Mesenchymal stem cell (in vitro differentiated cells and primary cell): Measurements from ENCODE around the gene SNAPC4.

Source experiments
- DNase-seq: peaks from one replicate; pipeline ENCODE4 v3.0.0-alpha.2; 2013
- H2AFZ ChIP-seq: one replicate; pipeline ENCODE4 v1.6.1; 2013; ENCODE audit warnings: low read depth, mild to moderate bottlenecking, control low read depth, inconsistent platforms, low read length, moderate library complexity
- H2AK5ac ChIP-seq: 2 replicates; pipeline ENCODE4 v1.6.1; 2013; ENCODE audit warnings: low read length, moderate library complexity, mild to moderate bottlenecking, inconsistent platforms; ENCODE audit not compliant: severe bottlenecking
- H2BK120ac ChIP-seq: one replicate; pipeline ENCODE4 v1.6.1; 2013; ENCODE audit warnings: low read depth, mild to moderate bottlenecking, inconsistent platforms, low read length, moderate library complexity
- H2BK12ac ChIP-seq, 2 experiments: one replicate each; pipeline ENCODE4 v1.6.1; 2013; ENCODE audit warnings: inconsistent platforms in 2 of 2, low read length in 2 of 2, mild to moderate bottlenecking in 2 of 2, moderate library complexity in 2 of 2, control low read depth in 1 of 2
- H2BK15ac ChIP-seq: one replicate; pipeline ENCODE4 v1.6.1; 2013; ENCODE audit warnings: mild to moderate bottlenecking, low read depth, inconsistent platforms; ENCODE audit not compliant: poor library complexity, severe bottlenecking
- H2BK5ac ChIP-seq: 2 replicates; pipeline ENCODE4 v1.6.1; 2013; ENCODE audit warnings: low read depth, mild to moderate bottlenecking, low read length, control low read depth, inconsistent platforms; ENCODE audit not compliant: poor library complexity, severe bottlenecking
- H3K14ac ChIP-seq, 2 experiments: one replicate each; pipeline ENCODE4 v1.6.1; 2013; ENCODE audit warnings: inconsistent platforms in 2 of 2, low read length in 2 of 2, control low read depth in 1 of 2, mild to moderate bottlenecking in 1 of 2, moderate library complexity in 1 of 2
- H3K18ac ChIP-seq, 2 experiments: one replicate each; pipeline ENCODE4 v1.6.1; 2013; ENCODE audit warnings: inconsistent platforms in 2 of 2, low read length in 2 of 2, control low read depth in 1 of 2, low read depth in 1 of 2, mild to moderate bottlenecking in 1 of 2
- H3K23ac ChIP-seq, 2 experiments: one replicate each; pipeline ENCODE4 v1.6.1; 2013; ENCODE audit warnings: inconsistent platforms in 2 of 2, low read length in 2 of 2, mild to moderate bottlenecking in 2 of 2, moderate library complexity in 2 of 2, control low read depth in 1 of 2
- H3K27ac ChIP-seq: 2 replicates; pipeline ENCODE4 v1.5.1; 2013; ENCODE audit warnings: mild to moderate bottlenecking, moderate library complexity, low read length, control low read depth, inconsistent platforms; ENCODE audit not compliant: poor library complexity, severe bottlenecking
- H3K27me3 ChIP-seq, 2 experiments: 2 replicates each; pipeline versions ENCODE4 v1.6.1 to v1.7.0; 2013; ENCODE audit warnings: low read length in 2 of 2, mild to moderate bottlenecking in 2 of 2, moderate library complexity in 2 of 2, control low read depth in 1 of 2, inconsistent platforms in 1 of 2; ENCODE audit not compliant: control insufficient read depth in 1 of 2, insufficient read depth in 1 of 2
- H3K36me3 ChIP-seq, 2 experiments: 2 replicates each; pipeline versions ENCODE4 v1.6.1 to v1.7.0; 2013; ENCODE audit warnings: low read length in 2 of 2, control low read depth in 1 of 2, inconsistent platforms in 1 of 2, low read depth in 1 of 2, mild to moderate bottlenecking in 1 of 2; ENCODE audit not compliant: insufficient read depth in 2 of 2, control insufficient read depth in 1 of 2
- H3K4ac ChIP-seq, 2 experiments: one replicate each; pipeline ENCODE4 v1.6.1; 2013; ENCODE audit warnings: inconsistent platforms in 2 of 2, low read length in 2 of 2, mild to moderate bottlenecking in 2 of 2, moderate library complexity in 2 of 2, control low read depth in 1 of 2, low read depth in 1 of 2
- H3K4me1 ChIP-seq: 2 replicates; pipeline ENCODE4 v1.6.1; 2013; ENCODE audit warnings: low read depth, low read length, control low read depth; ENCODE audit not compliant: control insufficient read depth, insufficient read depth
- H3K4me2 ChIP-seq: 2 replicates; pipeline ENCODE4 v1.6.1; 2013; ENCODE audit warnings: low read length, mild to moderate bottlenecking, inconsistent platforms; ENCODE audit not compliant: poor library complexity, severe bottlenecking
- H3K4me3 ChIP-seq, 2 experiments: 2 replicates each; pipeline versions ENCODE4 v1.5.1 to v1.7.0; 2013; ENCODE audit warnings: low read length in 2 of 2, mild to moderate bottlenecking in 2 of 2, control low read depth in 1 of 2, low read depth in 1 of 2; ENCODE audit not compliant: insufficient read depth in 1 of 2
- H3K79me1 ChIP-seq: replicated peaks from 2 replicates; pipeline ENCODE4 v1.6.1; 2013; ENCODE audit warnings: mild to moderate bottlenecking, control low read depth, low read length, inconsistent platforms; ENCODE audit not compliant: poor library complexity, severe bottlenecking
- H3K9ac ChIP-seq: 2 replicates; pipeline ENCODE4 v1.7.0; 2013; ENCODE audit warnings: mild to moderate bottlenecking, low read length, moderate library complexity
- H3K9me3 ChIP-seq: 2 replicates; pipeline ENCODE4 v1.7.0; 2013; ENCODE audit warnings: mild to moderate bottlenecking, low read length; ENCODE audit not compliant: control insufficient read depth
- H4K8ac ChIP-seq: one replicate; pipeline ENCODE4 v1.6.1; 2013; ENCODE audit warnings: inconsistent platforms, mild to moderate bottlenecking, low read length, moderate library complexity
- H4K91ac ChIP-seq: one replicate; pipeline ENCODE4 v1.6.1; 2013; ENCODE audit warnings: mild to moderate bottlenecking, low read length, inconsistent platforms
- WGBS: methylation state at CpG from one replicate; pipeline ENCODE4 v1.1.7; 2013; ENCODE audit warnings: mixed read lengths; 5-methylcytosine and 5-hydroxymethylcytosine counted together

Gene SNAPC4

DNA sequence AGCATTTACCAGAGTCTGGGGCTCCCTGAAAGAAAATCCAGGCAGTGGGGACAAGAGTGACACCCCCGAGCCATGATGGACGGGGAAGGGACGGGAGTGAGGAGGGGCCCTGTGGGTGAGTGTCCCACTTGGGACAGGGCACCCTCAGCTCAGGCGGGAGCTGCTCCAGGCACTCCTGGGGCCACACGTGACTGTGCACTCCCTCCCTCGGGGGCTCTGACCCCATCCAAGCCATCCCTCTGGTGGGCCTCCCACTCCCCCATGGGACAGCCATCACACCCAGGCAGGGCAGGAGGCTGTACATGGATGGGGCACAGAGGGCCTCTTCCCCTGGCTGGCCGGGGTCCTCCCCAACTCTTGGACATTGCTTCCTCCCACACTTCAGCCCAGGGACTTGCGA is 23.5 kb downstream of the SNAPC4 start:
- Histone ChIP-seq H3K79me1 (peaks cover 3% of the 10 kb centered on the region), H3K4me3 (no peak overlapping the region), H2AFZ (no peak overlapping the region), H2BK15ac (no peak overlapping the region), H3K9me3 (no peaks in the 10 kb centered on the region), H3K9ac (no peak overlapping the region), H3K4ac (no peak overlapping the region), H3K18ac (no peak overlapping the region), H3K14ac (no peak overlapping the region), H2AK5ac (no peak overlapping the region), H2BK5ac (no peak overlapping the region), H3K23ac (no peak overlapping the region), H2BK120ac (no peak overlapping the region), H2BK12ac (no peak overlapping the region), H3K4me1 (peaks cover 30% of the 10 kb centered on the region), H4K8ac (no peak overlapping the region), H3K36me3 (peaks cover 58 to 78% of the 10 kb centered on the region in 2 experiments), H3K4me2 (no peak overlapping the region), H3K27ac (no peak overlapping the region), H4K91ac (no peak overlapping the region), H3K27me3 (no peaks in the 10 kb centered on the region)
- 96% methylated on average over 8 of the region's 8 CpGs for WGBS
- no peak for DNase-seq

DNA sequence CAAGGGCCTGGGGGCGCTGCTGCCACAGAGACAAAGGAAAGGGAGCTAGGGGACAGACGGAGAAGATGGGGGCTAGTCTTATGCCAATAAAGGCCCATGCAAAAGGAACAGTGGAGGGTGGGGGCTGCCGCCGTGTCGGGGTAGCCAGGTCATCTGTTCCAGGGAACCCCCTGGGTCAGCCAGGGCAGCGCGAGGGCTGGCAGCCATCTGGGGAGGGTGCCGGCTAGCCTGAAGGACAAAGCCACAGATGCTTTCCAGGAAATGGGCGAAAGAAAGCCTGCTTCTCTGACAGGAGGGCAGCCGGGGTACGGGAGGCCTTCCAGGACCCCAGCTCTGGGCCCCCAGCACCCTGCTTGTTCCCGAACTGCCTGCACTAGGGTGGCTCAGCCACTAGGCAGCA is 24.9 kb downstream of the SNAPC4 start:
- no peak overlapping the region for H2BK120ac ChIP-seq
- no peak overlapping the region for H3K9ac ChIP-seq
- H3K4me3 ChIP-seq: no peak overlapping the region
- H3K4me1 ChIP-seq: peaks cover 34% of the 10 kb centered on the region
- no peak overlapping the region for H4K91ac ChIP-seq
- no peak overlapping the region for H2BK15ac ChIP-seq
- WGBS: 95% methylated on average over 12 of the region's 12 CpGs
- H2AK5ac ChIP-seq: no peak overlapping the region
- H3K23ac ChIP-seq: no peak overlapping the region
- H3K27ac ChIP-seq: no peak overlapping the region
- peaks cover 3% of the 10 kb centered on the region for H3K79me1 ChIP-seq
- DNase-seq: no peak
- H3K18ac ChIP-seq: no peak overlapping the region
- H3K4ac ChIP-seq: no peak overlapping the region
- H2BK12ac ChIP-seq: no peak overlapping the region
- H3K36me3 ChIP-seq: peaks cover 46 to 74% of the 10 kb centered on the region in 2 experiments
- no peaks in the 10 kb centered on the region for H3K27me3 ChIP-seq
- H2BK5ac ChIP-seq: no peak overlapping the region
- H3K4me2 ChIP-seq: no peak overlapping the region
- no peaks in the 10 kb centered on the region for H3K9me3 ChIP-seq
- no peak overlapping the region for H2AFZ ChIP-seq
- no peak overlapping the region for H3K14ac ChIP-seq
- H4K8ac ChIP-seq: no peak overlapping the region

DNA sequence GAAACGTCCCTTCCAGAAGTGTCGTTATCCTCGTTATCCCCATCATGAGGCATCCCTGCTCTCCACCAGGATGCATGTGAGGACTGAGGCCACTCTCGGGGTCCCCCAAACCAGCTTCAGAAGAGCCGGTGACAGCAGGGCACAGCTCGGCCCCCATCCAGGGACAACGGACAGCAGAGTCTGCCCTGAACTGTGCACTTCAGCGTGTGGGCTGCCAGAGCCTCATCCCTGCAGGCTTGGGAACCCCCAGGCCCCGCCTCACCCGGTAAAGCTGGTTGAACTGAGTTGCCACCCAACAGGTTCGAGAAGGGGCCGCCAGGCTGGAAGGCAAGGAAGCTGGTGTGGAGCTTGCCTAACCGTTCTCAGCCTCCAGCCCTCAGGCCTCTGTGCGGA is 25.8 kb downstream of the SNAPC4 start:
- H3K79me1 ChIP-seq: peaks cover 3% of the 10 kb centered on the region
- H3K14ac ChIP-seq: no peak overlapping the region
- no peaks in the 10 kb centered on the region for H3K27me3 ChIP-seq
- peak overlapping the region; percentile 45 for H4K8ac ChIP-seq
- no peak overlapping the region for H3K9ac ChIP-seq
- H2BK15ac ChIP-seq: no peak overlapping the region
- H2BK12ac ChIP-seq: no peak overlapping the region
- no peak overlapping the region for H2BK5ac ChIP-seq
- H3K4me3 ChIP-seq: no peak overlapping the region
- H3K4me2 ChIP-seq: no peak overlapping the region
- H2BK120ac ChIP-seq: no peak overlapping the region
- no peak overlapping the region for H3K27ac ChIP-seq
- H2AFZ ChIP-seq: no peak overlapping the region
- H3K4me1 ChIP-seq: peaks cover 37% of the 10 kb centered on the region
- H3K9me3 ChIP-seq: no peaks in the 10 kb centered on the region
- H3K4ac ChIP-seq: no peak overlapping the region
- WGBS: 93% methylated on average over 14 of the region's 14 CpGs
- H3K36me3 ChIP-seq: peaks cover 38 to 70% of the 10 kb centered on the region in 2 experiments
- no peak for DNase-seq
- no peak overlapping the region for H4K91ac ChIP-seq
- H3K23ac ChIP-seq: no peak overlapping the region
- H2AK5ac ChIP-seq: no peak overlapping the region
- H3K18ac ChIP-seq: no peak overlapping the region

DNA sequence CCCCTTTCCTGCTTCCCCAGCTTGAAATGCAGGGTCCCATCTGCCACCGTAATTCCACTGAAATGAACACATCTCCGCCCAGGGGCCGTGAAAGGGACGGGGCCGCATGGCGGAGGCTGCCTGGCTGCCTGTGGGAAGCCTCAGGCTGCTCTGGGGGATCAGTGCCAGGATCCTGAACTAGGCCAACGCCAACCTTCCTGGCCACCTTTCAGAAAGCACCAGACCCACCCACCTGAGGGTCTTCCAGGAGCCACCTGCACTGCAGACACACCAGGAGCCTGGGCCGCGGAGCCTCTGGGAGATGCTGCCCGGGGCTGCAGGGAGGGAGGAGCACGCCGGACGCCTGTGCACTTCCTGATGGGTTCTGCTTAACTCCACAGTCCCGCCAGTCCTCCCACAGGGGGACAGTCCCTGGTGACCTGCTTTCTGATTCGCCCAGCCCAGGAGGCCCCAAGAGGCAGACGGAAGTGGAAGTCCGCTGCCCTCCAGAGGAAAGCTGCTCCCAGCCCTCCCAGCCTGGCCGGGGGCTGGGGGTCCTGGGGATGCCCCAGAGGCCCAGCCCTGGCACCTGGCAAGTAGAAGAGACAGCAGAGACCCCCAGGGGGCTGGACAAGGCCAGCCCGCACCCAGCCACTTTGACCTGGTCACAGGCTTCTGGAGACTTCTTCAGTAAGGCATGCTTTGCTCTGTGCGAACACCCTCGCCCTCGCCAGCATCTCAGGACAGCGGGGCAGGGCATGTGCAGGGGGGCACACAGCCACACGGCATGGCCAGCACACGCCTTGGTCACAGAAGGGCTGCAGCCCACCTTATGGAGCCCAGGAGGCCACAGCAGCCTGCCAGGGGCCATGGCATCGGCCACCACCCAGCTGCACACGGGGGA is 26.4 kb downstream of the SNAPC4 start, which contains the start of gene CARD9:
Gene CARD9 (minus strand): TSS at position 370 of the 883 bp plus-strand sequence. CDS start 1,591 bp downstream, outside the sequence.
- Histone ChIP-seq H3K4me2 (no peak within 1 kb of the TSS), H3K4ac (peak within 1 kb of the TSS; percentile 5 to 38), H2AK5ac (peak within 1 kb of the TSS; percentile 63), H4K8ac (peak within 1 kb of the TSS; percentile 93), H4K91ac (peak within 1 kb of the TSS; percentile 77), H3K23ac (no peak within 1 kb of the TSS), H3K9me3 (no peaks in the 10 kb centered on the region), H3K27me3 (no peaks in the 10 kb centered on the region), H3K79me1 (peaks cover 3% of the 10 kb centered on the region), H3K18ac (peak within 1 kb of the TSS; percentile 72 to 90), H2BK5ac (no peak within 1 kb of the TSS), H2BK15ac (peak within 1 kb of the TSS; percentile 78), H2AFZ (peak within 1 kb of the TSS; percentile 67), H3K9ac (peak within 1 kb of the TSS; percentile 53), H3K27ac (peak within 1 kb of the TSS; percentile 61), H3K36me3 (peaks cover 34 to 64% of the 10 kb centered on the region in 2 experiments), H3K4me3 (peak within 1 kb of the TSS in 1 of 2 experiments; percentile 33), H2BK120ac (no peak within 1 kb of the TSS), H3K14ac (peak within 1 kb of the TSS in 1 of 2 experiments; percentile 76), H3K4me1 (peaks cover 37% of the 10 kb centered on the region), H2BK12ac (peak within 1 kb of the TSS; percentile 65 to 69)
- DNase-seq: no peak
- 89% methylated on average over 27 of the region's 27 CpGs for WGBS
